ENCODE measurements around the gene MST1.

MST1 gene

DNA sequence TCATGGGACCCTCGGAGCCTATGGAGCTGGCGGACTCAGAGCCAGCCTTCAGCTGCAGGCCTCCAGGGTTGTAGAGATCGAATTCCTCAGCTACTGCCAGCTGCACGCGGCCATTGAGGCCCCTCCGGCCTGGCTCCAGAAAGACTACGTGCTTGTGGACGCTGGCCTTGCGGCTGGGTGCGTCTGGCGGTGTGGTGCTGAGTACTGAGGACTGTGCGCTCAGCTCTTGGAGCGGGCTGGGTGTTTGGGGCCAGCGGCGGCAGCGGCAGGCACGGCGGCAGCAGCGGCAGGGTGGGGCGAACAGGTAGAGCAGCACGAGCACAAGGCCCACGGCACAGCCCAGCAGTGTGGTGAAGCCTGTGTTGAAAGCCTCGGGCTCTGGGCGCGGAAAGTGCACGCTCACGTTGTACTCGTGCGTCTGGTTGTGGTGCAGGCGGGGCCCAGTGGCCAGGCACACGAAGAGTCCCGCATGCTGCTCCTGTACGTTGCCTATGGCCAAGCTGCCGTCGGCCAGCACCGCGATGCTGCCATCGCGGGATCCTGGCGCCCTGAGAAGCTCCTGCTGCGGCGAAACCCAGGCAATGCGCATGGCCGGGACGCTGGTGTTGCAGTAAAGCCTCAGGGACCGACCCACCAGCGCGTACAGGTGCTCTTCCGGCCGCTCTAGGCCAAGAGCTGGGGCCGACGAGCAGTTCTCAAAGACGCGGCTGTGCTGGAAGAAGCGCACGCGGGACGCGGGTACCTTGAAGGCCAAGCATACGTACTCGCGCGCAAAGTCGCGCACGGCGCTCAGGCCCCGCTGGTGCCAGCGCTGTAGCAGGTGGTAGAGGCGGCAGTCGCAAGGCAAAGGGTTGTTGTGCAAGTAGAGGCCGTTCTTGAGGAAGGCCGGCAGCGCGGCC lies 28.9 kb upstream of the MST1 start:
- no peak for DNase-seq (ENCODE audit: low read depth in 2 of 2)

DNA sequence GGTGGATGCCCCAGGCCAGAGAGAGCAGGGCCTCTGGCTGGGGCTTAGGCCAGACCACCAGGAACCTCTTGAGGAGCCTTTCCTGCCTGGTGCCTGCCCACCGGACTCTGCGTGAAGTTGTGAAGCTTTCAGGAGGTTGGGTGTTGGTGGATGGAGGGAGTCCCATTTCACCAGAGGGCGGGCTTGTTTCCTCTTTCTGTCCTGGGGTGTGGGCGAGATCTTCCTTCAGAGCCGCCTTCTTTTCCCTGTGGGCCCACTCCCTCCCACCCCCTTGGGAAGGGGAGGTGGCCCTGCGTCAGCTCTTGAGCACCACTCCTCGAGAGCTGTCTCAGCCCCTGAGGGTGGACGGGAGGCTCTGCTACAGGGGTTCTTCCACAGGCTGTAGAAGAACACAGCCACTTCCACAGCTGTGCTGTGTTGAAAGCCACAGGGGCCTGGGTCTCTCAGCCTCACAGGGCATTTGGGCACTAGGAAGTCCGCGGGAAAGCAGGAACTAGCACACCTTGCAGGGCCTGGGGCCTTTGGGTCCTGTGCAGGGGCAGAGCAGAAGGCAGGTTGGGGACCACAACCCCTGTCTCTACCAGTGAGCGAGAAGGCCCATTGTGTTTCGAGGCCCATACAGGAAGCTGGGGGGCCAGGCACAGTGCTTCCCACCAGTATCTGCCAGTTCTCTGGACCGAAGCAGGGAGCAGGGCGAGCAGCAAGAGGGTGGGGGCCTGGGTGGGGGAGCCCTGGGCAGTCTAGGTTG lies 28.1 kb upstream of the MST1 start:
- DNase-seq (ENCODE audit: low read depth in 2 of 2): no peak

DNA sequence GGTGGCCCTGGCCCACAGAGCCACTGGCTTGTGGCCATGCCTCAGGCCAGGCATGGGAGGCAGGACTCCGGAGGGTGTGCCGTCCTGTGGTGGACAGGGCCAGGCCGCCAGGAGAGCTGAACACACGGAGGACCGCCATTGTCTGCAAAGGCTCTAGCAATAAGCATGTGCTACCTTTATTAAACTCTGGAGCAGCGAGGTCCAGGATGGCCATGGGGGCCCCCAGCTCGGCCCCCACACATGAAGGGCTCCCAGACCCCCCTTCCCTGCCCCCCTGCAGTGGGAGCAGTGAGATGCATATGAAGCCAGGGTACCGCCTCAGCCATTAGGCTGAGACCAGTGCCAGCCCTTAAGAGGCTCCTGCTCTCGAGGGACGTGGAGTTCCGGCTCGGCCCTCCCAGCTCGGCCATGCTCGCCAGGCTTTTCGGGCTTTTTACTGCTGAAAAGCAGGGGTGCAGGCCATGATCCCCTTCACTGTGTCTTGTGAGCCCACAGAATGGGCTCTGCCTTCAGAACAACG lies 27.5 kb upstream of the MST1 start:
- no peak for DNase-seq (ENCODE audit: low read depth in 2 of 2)

DNA sequence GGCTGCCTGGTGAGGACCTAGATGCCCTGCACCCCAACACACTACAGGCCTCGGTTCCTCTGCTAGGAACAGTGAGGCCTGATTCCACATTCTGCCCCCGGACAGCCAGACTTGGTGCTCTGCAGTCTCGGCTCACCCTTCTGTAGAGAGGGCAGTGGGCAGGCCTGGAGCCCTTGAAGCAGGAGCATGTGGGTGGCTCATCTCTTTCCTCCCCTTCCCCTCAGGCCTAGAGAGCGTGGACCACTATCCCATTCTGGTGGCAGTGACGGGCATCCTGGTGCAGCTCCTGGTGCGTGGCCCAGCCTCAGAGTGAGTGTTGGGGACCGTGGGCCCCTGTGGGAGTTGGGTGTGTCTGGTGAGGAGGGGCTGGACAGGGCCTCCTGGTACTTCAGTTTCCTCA lies 26.9 kb upstream of the MST1 start:
- no peak for DNase-seq (ENCODE audit: low read depth in 2 of 2)

DNA sequence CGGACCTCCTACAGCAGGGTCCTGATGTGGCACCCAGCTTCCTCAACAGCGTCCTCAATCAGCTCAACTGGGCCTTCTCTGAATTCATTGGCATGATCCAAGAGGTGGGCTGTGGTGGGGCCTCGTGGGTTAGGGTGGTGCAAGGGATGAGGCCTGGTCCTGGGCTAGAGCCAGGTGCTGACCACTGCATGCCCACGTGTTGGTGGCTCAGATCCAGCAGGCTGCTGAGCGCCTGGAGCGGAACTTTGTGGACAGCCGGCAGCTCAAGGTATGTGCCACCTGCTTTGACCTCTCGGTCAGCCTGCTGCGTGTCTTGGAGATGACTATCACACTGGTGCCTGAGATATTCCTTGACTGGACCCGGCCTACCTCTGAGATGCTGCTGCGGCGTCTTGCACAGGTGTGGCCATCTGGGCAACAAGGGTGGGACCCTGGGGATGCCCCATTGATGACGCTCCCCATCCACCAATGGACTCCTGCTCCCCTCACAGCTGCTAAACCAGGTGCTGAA lies 26.4 kb upstream of the MST1 start:
- DNase-seq (ENCODE audit: low read depth in 2 of 2): no peak

DNA sequence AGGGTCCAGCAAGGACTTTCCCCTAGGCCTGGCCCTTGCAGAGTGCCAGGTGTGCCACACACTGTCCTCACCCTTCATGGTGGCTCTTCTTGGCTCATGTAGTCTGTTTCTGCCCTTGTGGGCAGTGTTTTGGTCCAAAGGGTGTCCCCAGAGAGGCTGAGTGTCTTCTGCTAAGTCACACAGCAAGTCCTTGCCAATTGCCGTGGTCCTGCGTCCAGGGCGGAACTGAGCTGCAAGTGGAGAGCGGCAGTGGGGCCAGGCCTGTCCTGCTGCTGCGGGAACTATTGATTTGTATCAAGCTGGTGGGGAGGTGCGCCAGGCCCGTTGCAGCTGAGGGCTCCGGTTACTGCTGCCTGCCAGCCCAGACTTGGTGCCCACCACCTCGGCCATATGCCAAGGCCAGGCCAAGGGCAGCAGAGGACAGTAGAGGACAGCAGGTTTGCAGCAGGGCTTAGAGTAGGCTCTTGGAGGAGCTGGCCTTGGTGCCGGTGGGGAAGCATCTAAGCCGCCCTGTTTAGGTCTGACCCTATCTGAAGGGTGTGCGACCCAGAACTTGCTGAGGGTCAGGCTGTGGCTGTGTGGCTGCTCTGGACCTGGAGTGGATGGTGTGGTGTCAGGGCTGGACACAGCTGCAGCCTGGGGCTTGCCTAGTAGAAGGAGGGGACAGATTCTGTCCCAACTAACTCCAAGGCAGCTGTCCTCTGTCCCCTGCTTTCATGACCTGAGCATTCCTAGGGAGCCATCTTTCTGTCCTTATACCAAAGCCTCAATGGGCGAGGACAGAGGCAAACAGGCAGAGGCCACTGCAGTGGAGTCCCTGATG lies 25.7 kb upstream of the MST1 start:
- DNase-seq (ENCODE audit: low read depth in 2 of 2): no peak

DNA sequence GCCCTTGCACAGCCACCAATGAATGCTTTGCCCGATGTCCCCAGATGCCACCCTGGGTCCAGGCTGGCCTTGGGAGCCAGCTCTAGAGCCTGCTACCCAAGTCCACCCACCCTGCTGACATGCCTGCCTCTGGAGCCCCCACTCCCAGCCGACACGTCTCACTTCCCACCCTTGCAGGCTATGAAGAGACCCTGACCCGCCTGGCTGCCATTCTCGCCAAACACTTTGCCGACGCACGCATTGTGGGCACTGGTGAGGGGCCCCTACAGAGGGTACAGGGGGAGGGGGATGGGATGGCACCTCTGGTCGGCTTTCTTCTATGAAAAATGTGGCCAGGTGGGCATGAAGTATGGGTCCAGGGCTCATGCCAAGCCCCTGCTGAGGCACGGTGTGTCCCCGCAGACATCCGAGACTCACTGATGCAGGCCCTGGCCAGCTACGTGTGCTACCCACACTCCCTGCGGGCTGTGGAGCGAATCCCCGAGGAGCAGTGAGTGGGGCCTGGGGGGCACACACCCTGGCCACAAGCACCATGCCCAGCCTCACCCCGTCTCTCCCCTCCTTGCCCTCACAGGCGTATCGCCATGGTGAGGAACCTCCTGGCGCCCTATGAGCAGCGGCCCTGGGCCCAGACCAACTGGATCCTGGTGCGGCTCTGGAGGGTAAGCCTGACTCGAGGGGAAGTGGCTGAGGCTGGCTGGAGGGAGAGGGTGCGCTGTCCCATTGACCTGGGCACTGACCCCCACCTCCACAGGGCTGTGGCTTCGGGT lies 24.2 kb upstream of the MST1 start:
- no peak for DNase-seq (ENCODE audit: low read depth in 2 of 2)

DNA sequence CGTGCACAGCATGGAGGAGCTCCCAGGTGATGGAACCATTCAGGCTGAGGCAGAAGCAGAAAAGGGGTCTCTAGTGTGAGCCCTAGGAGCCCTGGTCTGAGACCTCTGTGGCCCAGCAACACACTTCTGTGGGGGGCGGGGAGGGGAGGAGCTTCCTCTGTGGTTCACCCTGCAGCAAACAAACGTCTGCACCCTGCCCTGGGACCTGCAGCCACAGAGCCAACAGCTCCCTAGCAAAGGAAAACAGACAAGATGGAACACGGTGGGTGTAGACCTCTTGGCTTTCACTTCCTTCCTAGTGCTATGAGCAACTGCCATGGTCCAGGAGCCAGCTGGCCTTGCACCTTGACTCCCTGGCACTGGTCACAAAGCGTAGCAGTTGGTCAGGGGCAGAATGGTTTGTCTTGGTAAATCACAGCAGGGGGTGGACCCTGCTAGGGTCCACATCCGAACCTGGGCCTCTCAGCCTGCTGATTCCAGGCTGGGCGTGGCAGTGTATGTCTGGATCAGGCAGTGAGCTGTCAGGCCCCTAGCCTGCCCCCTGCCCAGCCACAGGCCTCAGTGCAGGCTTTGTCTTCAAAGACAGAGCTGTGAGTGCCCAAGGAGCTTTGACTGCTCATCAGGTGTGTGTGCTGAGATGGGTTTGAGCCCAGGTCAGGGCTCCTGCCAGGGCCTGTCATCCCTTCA lies 23.5 kb upstream of the MST1 start:
- DNase-seq (ENCODE audit: low read depth in 2 of 2): no peak

DNA sequence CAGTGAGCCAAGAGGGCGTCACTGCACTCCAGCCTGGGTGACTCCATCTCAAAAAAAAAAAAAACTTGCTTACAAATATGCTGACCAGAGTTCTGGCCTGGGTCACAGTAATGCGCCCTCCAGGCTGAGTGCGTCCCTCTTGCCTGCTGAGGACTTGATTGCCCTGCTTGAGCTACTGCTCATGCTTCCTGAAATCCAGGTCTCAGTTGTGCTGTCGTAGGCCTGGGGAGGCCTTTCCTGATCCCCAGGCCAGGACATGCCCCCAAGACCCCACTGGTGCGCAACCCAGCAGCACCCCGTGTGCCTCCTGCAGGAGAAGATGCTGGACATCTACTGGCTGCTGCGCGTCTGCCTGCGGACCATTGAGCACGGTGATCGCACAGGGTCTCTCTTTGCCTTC lies 22.9 kb upstream of the MST1 start:
- no peak for DNase-seq (ENCODE audit: low read depth in 2 of 2)

DNA sequence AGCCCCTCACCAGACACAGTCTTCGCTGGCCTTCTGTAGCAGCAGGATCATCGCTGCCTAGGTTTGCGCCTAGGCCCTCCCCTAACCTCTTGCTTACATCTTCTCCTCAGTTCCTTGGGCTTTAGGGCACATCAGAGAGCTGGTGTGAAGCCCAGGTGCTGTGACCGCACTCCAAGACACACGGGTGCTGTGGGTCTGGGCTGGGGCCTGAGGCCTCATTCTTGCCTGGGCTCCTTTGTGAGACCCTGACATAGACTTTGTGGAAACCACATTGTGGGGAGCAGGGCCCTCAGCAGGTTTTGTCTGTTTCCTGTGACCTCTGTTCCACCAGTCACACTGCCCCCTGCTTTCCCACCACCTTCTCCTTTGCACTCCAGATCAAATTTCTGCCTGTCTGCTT lies 22.2 kb upstream of the MST1 start:
- DNase-seq (ENCODE audit: low read depth in 2 of 2): no peak

DNA sequence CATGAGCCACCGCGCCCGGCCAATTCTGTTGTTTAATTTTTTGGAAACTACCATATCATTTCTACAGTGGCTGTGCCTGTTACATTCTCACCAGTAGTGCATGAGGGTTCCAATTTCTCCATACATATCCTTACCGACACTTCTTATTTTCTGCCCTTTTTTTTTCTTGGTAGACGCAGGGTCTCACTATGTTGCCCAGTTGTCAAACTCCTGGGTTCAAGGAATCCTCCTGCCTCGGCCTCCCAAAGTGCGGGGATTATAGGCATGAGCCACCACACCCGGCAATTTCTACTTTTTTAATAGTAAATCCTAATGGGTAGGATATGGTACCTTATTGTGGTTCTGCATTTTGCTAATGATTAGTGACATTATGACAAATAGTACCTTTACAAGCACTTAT lies 20.6 kb upstream of the MST1 start:
- DNase-seq (ENCODE audit: low read depth in 2 of 2): no peak

DNA sequence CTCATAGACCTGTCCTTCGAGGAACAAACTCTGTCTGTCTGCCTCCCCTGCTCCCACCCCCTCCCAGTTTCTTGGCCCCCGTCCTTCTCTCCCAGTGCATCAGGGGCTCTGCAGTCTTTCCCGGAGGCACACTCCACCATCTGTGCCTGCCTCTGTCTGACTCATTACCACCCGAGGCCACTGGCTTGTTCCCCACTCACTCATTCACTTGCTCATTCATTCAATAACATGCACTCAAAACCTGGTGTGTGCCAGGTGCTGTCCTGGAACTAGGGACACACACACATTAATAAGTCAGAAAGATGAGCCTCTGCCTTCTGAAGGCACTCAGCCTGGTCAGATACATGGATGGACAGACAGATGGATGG lies 17.8 kb upstream of the MST1 start:
- DNase-seq (ENCODE audit: low read depth in 2 of 2): no peak

DNA sequence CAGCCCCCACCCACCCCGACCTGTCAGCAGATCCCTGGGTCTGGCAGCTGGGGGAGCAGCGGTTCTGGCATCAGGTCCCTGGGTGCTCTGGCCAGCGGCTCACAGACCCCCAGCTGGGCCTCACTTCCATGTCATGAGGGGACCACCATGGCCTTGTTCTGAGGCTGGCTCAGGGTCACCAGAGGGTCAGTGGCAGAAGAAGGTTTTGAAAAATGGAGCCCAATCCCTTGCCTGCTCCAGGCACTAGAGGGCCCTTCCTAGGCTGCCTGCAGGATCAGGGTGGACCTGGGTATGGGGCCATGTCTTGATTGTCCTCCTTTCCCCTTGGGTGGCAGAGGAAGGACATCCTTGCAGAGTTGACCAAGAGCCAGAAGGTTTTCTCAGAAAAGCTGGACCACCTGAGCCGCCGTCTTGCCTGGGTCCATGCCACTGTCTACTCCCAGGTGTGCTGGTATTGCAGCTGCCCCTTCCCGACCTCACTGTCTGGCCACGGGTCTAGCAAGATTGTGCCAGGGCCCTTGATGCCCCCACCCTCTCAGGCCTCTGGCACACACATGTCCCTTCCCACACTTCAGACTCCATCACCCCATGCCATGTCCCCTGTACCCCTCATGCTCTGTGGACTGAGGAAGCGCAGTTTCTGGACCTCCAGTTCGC lies 17.3 kb upstream of the MST1 start:
- DNase-seq (ENCODE audit: low read depth in 2 of 2): no peak

DNA sequence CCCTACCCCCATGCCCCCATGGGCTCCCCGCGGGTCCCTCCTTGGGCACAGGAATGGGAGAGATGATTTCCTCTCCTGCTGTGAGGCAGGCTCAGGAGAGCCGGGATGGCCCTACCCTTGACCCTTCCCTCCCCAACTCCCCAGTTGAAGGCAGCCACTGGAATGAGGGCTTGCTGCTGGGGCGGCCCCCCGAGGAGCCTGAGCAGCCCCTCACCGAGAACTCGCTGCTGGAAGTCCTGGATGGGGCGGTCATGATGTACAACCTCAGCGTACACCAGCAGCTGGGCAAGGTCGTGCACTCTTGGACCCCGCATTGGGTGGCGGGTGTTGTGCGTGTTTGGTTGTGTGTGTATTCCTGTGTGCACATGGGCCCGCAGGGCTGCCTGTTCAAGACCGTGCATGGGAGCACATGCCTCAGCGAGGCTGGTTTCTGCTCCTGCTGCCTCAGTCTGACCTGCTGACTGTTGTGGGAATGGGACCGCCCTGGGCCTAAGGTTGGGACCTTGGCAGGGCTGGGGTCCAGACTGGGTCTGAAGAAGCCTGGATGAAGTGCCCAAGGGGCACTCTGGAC lies 16.2 kb upstream of the MST1 start:
- no peak for DNase-seq (ENCODE audit: low read depth in 2 of 2)

DNA sequence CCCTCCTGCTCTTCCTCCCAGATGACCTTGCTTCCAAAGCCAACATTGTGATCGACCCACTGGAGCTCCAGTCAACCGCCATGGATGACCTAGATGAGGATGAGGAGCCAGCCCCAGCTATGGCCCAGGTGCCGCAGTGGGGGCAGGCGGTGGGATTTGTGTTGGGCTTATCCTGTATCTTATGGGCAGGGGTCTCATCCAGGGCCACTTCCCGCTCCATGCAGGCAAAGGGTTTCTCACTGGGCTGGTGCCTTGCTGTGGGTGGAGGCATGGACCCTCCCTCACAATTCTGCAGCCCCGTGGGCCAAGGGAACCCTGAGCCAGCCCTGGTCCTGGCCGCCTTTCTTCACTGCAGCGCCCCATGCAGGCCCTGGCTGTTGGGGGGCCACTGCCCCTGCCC lies 15.4 kb upstream of the MST1 start:
- DNase-seq (ENCODE audit: low read depth in 2 of 2): no peak

DNA sequence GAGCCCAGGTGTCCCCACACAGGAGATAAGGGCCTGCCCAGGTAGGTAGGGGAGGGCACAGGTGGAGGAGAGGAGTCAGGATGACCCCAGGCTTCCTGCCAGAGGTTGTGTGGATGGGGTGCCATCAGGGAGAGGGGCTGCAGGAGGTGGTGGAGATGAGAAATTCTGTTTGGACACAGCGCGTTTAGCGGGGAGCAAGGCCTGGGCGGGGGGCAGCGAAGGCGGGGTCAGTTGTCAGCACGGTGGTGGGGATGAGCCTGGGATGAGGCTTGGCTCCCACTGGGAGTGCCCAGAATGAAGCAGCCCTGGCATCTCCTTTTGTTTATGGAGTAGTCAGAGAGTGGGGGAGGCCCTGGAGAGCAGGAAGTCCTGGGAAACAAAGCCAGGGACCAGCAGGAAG lies 14.7 kb upstream of the MST1 start:
- DNase-seq (ENCODE audit: low read depth in 2 of 2): no peak

DNA sequence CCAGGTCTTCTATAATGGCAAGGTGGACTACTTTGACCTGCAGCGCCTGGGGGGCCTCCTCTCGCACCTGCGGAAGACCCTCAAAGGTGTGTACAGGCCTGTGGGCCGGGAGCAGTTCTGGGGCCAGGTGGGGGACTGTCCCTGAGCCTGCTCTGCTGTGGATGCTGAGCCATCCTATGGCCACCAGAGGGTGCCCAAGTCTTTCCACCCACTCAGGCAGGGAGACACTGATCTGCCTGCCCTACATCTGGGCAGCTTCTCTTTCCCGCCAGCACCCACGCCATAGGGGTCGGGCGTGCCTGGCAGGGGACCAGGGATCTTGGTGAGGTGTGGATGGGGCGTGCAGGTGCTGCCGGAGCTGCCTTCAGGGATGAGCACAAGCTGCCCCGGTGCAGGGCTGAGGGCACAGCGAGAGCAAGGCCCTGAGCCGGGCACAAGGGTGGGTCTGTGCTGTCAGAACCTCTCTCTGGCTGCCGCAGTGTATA lies 14.2 kb upstream of the MST1 start:
- peak; percentile 48 to 50 for DNase-seq (ENCODE audit: low read depth in 2 of 2)

DNA sequence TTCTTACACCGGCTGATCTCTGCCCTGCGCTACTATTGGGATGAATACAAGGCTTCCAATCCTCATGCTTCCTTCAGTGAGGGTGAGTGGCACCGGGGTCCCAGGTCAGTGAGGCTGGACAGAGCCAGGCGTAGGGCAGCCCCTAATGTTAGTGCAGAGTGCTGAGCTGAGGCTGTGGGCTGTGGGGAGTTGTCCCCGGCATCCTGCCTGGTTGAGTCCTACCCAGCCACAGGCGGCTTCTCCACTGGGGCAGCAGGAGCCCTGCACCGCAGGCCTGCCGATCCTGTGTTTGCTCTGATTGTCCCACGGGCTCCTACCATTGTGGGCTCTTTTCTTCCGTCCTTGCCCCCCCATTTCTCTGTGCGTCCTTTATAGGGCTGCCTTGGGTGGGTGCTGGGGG lies 13.4 kb upstream of the MST1 start:
- no peak for DNase-seq (ENCODE audit: low read depth in 2 of 2)

DNA sequence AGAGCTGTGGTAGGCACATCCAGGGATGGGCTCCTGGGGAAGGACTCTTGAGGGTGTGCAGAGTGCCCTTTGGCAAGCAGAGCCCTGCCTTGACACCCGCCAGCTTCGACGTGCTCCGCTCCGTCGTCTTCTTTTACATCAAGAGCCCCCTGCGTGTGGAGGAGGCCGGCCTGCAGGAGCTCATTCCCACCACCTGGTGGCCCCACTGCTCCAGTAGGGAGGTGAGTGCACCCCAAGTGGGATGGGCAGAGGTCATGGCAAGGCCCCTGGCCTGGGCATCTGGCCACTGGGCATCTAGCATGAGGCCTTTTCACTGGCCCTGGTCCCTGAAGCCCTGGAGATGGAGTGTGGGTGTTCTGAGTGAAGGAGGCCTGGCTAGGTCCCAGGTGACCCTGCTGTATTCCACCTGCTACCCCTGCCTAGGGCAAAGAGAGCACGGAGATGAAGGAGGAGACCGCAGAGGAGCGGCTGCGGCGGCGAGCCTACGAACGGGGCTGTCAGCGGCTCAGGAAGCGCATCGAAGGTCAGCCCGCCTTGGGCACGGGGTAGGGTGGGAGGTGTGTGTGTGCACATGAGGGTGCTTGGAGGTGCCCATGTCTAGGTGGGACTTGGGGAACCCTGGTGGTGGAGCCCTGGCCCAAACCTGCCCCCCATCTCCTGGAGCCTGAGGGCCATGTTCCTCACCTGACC lies 12.3 kb upstream of the MST1 start:
- no peak for DNase-seq (ENCODE audit: low read depth in 2 of 2)

Measured in stimulated activated CD4-positive, alpha-beta T cell treated with anti-CD3 and anti-CD28 coated beads, Interleukin-4, amount 100 ng/mL, for 48 hours (primary cell).